HG03521 (cell line): ENCODE results near the gene OTUD7B.
A peak's percentile ranks its signal among the peaks of the same experiment; 100 is the strongest.

Source experiments
- ATAC-seq: cut with Tn5 transposase; IDR thresholded peaks from one replicate; pipeline ENCODE4 v1.9.1; 2021; ENCODE audit warnings: mild to moderate bottlenecking, moderate library complexity; ENCODE audit not compliant: unreplicated experiment

Gene OTUD7B

GRCh38 chr1:149925345-149925744 lies 85.2 kb downstream of the OTUD7B start:
- ATAC-seq, result no peak

GRCh38 chr1:149923626-149924025 lies 86.9 kb downstream of the OTUD7B start:
- ATAC-seq, result no peak

GRCh38 chr1:149917571-149918144 lies 92.9 kb downstream of the OTUD7B start, which contains the start of gene SV2A:
Gene SV2A (minus strand): TSS chr1:149917844. CDS start chr1:149913840, 4,004 bp downstream.
- no peak for ATAC-seq

DNA sequence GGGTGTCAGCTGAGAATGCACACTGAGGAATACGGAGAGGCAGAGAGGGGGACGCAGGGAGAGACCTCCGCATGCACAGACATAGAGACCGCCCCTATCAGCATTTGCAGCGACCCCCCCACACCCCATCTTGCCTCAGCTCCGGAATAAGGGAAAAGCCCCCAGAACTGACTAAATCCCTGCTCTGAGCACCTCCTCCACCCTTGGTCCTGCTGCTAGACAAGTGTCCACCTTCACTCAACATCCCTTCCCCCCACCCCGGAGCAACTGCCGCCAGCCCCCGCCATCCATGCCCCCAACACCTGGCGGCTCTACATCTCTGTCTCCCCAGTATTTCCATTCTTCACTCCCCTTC lies 93.7 kb downstream of the OTUD7B start:
- ATAC-seq, result no peak

- no peak for ATAC-seq
Measured at GRCh38 chr1:149916193-149916897, 94.2 kb downstream of the OTUD7B start.

- no peak for ATAC-seq
Measured at GRCh38 chr1:149915429-149916192, 94.9 kb downstream of the OTUD7B start.

- ATAC-seq, result no peak
Measured at GRCh38 chr1:149914545-149914944, 96.0 kb downstream of the OTUD7B start.

- ATAC-seq, result no peak
Measured at GRCh38 chr1:149906570-149907075, 103.9 kb downstream of the OTUD7B start.

- ATAC-seq, result no peak
Measured at GRCh38 chr1:149903836-149904491, 106.6 kb downstream of the OTUD7B start.

DNA sequence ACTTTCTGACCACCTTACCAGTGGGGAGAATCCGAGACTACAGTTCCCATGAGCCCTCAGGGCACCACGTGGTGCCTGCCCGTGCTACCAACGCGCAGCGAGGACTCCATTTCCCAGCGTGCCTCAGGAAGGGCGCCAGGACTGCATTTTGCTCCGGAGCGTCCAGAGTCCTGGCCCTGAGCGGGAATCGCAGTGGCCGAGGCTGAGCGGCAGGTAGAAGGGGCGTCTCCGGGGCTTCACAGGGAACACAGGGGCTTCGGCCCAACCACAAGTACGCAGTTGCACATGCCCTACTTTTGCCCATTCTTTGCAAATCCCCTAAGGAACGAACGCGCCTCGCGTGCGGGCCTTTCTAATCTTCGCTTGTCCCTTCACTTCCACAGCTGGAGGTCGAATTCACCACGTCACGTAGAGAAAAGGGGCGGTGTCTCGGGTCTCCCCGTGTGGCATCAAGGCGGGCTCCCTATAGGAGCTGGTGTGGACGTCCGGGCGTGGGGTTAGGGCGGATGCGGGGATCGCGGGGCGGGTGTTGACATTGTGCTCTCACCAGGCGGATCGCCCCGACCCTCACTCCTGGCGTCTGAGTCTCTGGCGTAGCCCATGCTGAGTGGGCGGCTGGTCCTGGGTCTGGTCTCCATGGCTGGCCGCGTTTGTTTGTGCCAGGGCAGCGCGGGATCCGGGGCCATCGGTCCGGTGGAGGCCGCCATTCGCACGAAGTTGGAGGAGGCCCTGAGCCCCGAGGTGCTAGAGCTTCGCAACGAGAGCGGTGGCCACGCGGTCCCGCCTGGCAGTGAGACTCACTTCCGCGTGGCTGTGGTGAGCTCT lies 110.9 kb downstream of the OTUD7B start, which contains the start of gene BOLA1:
Gene BOLA1 (plus strand): TSS at position 109 of the 825 bp plus-strand sequence. CDS start 492 bp downstream, at position 601.
- peak; percentile 87 for ATAC-seq

GRCh38 chr1:149896575-149896974 lies 114.0 kb downstream of the OTUD7B start:
- ATAC-seq, result no peak

- ATAC-seq, result no peak
Measured at GRCh38 chr1:149888999-149889289, 121.6 kb downstream of the OTUD7B start.

- no peak for ATAC-seq
Measured at GRCh38 chr1:149888247-149888998, 122.1 kb downstream of the OTUD7B start.
